Measurements from ENCODE around the gene P2RX4.

DNA sequence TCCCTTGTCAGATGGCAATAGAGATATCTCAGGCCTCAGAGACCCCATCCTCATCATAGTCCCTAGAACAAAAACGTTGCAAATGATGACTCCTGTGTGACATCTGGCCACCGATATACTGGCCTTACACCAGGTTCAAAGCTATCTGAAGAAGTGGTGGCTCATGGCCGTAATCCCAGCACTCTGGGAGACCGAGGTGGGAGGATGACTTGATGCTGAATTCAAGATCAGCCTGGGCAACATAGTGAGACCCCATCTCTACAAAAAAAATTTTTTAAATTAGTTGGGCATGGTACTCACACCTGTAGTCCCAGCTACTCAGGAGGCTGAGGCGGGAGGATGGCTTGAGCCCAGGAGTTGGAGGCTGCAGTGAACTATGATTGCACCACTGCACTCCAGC, 73.5 kb downstream of the P2RX4 start:
- no peak for TF ChIP-seq CTCF (conservative IDR thresholded peaks at IDR 0.05; ENCODE audit: low read depth, low read length)
- no peak for TF ChIP-seq EZH2 (IDR thresholded peaks at IDR 0.05; ENCODE audit: borderline replicate concordance, low read depth, low read length, poor library complexity, severe bottlenecking)

All from A673 (cell line).